GM12891 (cell line): ENCODE data around the gene KRT3.

Source experiments
- DNase-seq: peaks from one replicate; pipeline ENCODE4 v3.0.0; 2011; ENCODE audit warnings: low spot score; ENCODE audit not compliant: insufficient read length
- FAIRE-seq: peaks from 2 replicates; lab custom pipeline; 2011; peaks lifted over from hg19 to GRCh38; lab: Jason Lieb, UNC
- PAX5 ChIP-seq: IDR thresholded peaks from 2 replicates; pipeline ENCODE4 v1.6.1; 2011; ENCODE audit warnings: low read length, moderate library complexity, mild to moderate bottlenecking; ENCODE audit not compliant: insufficient read depth, severe bottlenecking
- POLR2A ChIP-seq: IDR thresholded peaks from 2 replicates; pipeline ENCODE4 v1.6.1; 2011; ENCODE audit warnings: low read depth, low read length, control low read depth
- POLR2AphosphoS5 ChIP-seq: IDR thresholded peaks from 2 replicates; pipeline ENCODE4 v1.6.1; 2011; ENCODE audit warnings: low read depth, low read length, control low read depth
- POU2F2 ChIP-seq: IDR thresholded peaks from 2 replicates; pipeline ENCODE4 v1.6.1; 2011; ENCODE audit warnings: low read depth, mild to moderate bottlenecking, control low read depth, low read length, moderate library complexity
- SPI1 ChIP-seq: IDR thresholded peaks from 2 replicates; pipeline ENCODE4 v1.6.1; 2011; ENCODE audit warnings: low read depth, low read length, control low read depth
- TAF1 ChIP-seq: IDR thresholded peaks from 2 replicates; pipeline ENCODE4 v1.6.1; 2011; ENCODE audit warnings: low read depth, low read length, control low read depth

The KRT3 gene

DNA sequence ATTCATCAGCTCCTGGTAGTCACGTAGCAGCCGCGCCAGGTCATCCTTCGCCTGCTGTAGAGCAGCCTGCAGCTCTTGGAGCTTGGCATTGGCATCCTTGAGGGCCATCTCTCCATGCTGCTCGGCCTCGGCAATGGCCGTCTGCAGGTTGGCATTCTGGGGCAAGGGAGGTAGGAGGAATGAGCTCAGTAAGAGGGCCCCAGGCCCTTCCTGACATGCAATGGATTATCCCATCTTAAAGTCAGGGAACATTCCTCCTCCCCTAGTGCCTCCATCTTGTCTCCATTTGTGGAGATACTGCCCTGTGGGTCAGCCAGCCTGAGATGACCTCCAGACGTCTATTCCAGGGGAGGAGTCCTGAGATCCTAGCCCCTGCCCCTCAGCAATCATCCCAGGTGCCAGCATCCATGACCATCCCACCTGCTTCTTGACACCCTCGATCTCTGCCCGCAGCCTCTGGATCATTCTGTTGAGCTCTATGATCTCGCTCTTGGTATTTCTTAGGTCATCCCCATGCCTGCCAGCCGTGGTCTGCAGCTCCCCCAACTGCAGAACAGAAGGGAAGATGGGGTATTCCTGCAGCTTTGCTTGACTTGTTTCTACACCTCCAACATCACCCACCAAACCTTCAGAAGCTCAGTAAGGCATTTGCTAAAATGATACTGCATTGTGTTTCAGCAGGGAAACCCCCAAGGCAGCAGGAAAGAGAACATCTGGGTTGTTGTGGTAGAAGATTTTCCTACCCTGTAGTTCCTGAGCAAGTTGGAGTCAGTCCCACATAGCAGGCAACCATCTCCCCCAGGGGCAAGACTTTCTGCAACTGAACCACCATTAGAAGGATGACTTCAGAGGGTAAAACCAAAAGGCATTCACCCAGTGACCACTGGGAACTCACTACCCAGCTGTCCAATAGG lies 4.4 kb downstream of the KRT3 start:
- DNase-seq (no peak), FAIRE-seq (no peak)
- TF ChIP-seq POLR2AphosphoS5, result no peak
- no peak for TF ChIP-seq SPI1
- no peak for TF ChIP-seq PAX5
- TF ChIP-seq TAF1, result no peak
- TF ChIP-seq POLR2A, result no peak

DNA sequence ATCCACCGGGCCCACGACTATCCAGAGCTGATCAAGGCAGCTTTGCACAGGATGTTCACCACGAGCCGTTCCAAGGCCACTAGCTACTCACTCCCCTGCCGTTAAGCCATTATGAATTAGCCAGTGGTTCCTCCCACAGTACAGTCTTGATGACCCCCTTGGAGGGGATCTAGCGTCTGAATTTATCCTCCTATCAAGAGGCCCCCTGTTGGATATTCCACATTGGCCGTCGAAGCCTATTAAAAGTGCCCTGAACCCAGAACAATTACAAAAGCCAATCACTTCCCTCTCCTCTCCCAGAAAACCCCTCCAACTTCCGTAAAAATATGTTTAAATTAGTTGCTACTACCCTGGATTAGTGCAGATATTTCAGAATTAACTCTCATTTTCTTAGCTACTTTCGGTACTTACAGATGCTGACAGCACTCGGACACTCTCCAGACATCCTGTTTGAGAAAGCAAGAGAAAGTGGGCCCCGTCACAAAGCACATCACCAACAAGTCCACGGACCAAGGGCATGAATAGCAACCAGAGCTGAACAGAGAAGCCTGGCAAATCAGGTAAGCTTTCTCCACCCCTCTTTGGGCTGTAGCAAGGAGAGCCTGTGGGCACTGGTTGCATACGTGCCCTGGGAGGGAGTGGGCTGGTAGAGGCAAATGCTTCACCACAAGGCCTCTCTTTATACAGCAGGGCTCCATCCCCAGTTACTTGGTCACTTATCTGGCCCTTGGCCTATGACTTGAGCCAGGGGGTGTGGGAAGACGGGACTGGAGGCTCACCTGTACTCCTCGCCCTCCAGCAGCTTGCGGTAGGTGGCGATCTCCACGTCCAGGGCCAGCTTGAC lies 5.3 kb downstream of the KRT3 start:
- TF ChIP-seq PAX5 (no peak), POU2F2 (no peak), POLR2AphosphoS5 (no peak), SPI1 (no peak)
- DNase-seq (no peak), FAIRE-seq (no peak)

DNA sequence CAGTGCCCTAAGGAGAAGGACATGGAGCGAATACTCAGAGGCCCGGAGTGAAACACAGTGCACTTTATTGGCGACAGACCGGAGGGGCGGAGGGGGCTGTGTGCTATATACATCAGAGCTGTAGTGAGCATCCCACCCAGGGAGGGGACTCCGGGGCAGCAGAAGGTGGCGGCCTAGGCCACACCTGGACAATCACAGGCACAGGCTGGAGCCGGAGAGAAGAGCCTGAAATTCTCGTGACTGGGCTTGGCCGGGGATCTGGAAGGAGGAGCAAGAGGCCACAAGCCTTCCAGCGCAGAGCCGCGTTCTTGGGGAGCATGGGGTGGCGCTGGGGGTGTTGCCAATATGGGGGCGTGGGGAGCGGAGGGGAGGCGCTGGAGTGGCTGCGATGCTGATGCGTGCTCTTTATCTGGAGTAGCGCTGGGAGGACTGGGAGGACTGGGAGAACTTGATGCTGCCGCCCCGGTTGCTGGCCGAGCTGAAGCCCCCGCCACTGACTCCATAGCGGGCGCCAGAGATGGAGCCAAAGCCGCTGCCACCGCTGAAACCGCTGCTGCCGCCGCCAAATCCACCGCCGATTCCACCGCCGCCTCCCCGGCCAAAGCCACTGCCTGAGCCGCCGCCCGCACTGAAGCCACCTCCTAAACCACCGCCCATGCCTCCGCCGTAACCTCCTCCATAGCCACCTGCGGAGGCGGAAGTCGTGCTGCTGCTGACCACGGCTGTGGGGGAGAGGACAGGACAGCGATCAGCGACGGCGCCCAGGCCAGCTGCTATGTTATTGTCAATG lies 6.1 kb downstream of the KRT3 start:
- TF ChIP-seq SPI1 (no peak), POU2F2 (no peak), PAX5 (no peak), POLR2A (no peak), POLR2AphosphoS5 (no peak), TAF1 (no peak)
- no peak for DNase-seq
- no peak for FAIRE-seq

DNA sequence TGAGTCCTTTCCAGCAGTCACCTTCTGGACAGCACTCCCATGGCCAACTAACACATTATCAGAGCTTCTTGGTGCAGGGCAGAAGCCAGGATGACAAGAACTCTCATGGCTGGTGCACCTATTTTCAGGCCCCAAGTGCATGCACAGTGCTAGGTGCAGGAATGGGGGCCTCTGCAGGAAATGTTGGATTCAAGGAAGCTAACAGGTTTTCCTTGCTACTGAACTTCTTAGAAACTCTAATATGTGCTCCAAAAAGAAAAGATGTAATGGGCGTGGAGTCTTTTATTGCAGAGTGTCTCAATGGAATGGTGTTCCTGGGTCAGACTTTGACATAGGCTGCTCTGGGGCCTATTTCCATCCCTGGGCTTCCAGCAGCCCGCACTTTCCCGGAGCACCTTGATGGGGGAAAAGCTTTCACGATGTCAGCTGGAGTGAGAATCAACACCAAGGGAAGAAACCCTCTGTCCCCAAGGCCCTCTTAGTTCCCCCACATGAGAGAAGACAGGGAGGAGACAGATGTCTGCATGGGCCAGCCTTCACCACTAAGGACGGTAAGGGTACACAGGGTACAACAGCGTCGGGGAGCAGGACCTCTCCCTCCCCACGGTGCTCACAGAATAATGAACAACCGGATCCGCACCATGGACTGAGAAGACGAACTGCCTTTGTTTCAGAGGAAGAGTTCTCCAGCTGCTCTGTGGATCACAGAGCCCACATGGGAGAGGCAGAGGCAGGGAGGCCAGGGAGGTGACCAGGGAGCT lies 6.9 kb downstream of the KRT3 start:
- no peak for TF ChIP-seq POLR2A
- no peak for FAIRE-seq
- DNase-seq, result no peak

DNA sequence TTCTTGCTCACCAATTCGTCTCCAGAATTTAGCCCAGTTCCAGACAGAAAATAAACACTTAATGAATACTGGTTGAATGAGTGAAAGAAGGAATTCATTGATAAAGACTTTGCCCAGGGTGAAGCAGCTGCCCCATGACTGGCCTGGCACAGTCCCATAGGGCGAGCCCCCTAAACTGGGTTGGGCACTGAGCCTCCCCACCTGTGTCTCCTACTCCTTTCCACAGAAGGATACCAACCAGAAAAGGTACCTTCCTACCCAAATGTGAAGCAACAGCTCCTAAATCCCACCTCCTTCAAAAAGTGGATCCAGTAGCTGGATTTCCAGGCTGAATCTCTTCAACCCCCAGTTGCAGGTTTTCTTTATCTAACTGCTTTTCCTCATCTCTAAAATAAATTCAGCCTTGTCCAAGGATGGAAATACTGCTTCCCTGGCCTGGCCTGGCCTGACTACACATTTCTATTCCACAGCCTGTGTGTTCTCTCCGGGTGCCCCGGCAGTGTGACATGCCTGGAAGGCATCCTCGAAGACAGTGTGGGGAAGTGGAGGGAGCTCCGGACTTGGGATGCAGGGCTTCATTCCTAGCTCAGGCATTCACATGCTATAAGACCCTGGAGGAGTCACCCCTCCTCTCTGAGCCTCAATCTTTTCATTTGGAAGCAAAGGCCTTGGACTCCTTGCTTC lies 7.6 kb downstream of the KRT3 start:
- FAIRE-seq, result no peak
- TF ChIP-seq TAF1, result no peak
- no peak for TF ChIP-seq PAX5
- no peak for TF ChIP-seq SPI1
- no peak for TF ChIP-seq POU2F2
- TF ChIP-seq POLR2AphosphoS5, result no peak
- no peak for TF ChIP-seq POLR2A
- no peak for DNase-seq

DNA sequence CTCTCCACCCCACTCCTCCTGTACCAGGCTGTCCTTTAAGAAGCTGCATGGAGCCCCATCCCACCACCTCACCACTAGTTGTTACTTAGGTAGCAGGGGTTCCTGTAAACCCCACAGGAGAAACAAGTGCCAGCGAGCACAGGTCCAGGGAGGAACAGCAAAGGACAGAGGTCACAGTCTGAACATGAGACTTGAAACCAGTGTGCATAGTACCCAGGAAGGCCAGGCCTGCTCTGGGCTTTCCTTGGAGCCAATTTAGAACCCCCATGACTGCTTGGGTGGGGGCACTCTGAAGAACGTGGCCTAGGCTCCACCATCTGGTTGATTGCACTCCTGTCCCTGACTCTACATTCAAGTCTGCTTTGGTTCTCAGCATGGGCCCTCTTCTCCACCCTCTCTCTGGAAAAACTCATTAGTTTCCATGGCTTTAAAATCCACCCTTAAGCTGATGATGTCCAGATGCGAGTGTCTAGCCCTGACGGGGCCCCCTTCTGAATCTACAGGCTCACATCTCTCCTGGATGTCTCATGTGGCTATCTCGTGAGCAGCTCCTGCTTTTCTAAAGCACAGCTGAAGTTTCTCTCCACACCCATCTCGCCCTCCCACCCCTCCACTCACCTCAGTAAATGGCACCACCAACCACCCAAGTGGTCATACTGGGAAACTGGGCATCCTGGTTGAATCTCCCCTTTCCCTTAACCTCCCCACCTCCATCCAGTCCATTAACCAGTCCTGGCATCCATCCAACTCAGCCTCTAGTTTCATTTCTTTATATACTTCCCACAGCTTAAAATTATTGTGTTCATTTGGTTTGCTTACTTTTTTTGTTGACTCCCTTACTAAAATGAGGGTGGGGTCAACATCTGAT lies 8.4 kb downstream of the KRT3 start:
- DNase-seq, result no peak
- TF ChIP-seq POLR2A (no peak), TAF1 (no peak), SPI1 (no peak)
- no peak for FAIRE-seq

DNA sequence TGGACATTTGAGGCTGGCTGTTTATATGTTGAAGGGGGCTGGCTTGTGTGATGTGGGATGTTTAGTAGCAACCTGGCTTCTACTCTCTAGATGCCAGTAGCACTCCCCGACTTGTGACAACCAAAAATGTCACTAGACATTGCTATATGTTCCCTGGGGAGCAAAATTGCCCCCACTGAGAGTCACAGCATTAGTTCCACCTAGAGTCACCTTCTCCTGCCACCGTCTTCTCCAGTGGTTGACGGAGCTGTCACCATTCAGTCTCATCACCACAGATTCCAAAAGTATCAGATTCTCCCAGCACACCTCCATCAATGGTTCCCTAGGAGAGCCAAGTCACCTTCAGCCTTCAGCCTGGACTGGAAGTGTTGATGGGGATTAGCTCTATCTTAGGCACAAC lies 11.0 kb downstream of the KRT3 start:
- TF ChIP-seq TAF1, result no peak
- no peak for TF ChIP-seq POLR2A
- no peak for TF ChIP-seq POLR2AphosphoS5
- TF ChIP-seq SPI1, result no peak
- TF ChIP-seq PAX5, result no peak
- TF ChIP-seq POU2F2, result no peak
- FAIRE-seq, result no peak
- no peak for DNase-seq
